GM04504 (cell line): ENCODE measurements around the gene SYDE1.

ENCODE experiments used
- DNase-seq: peaks from one replicate; pipeline ENCODE4 v3.0.0-alpha.2; 2012; ENCODE audit warnings: low read depth

The SYDE1 gene

GRCh38 chr19:15124572-15125231, 17.5 kb downstream of the SYDE1 start:
- DNase-seq = no peak

- DNase-seq = peak; percentile 93
Observed at GRCh38 chr19:15125232-15126067, 18.2 kb downstream of the SYDE1 start.

- no peak for DNase-seq
Observed at GRCh38 chr19:15126131-15126910, 19.1 kb downstream of the SYDE1 start.

GRCh38 chr19:15128162-15128770, 21.1 kb downstream of the SYDE1 start:
- no peak for DNase-seq

GRCh38 chr19:15129856-15130585, 22.8 kb downstream of the SYDE1 start:
- no peak for DNase-seq

- no peak for DNase-seq
Observed at GRCh38 chr19:15136234-15136954, 29.2 kb downstream of the SYDE1 start.

- no peak for DNase-seq
Observed at GRCh38 chr19:15137777-15138176, 30.6 kb downstream of the SYDE1 start.

- DNase-seq = no peak
Observed at GRCh38 chr19:15138427-15138826, 31.2 kb downstream of the SYDE1 start.

- no peak for DNase-seq
Observed at GRCh38 chr19:15141143-15141542, 33.9 kb downstream of the SYDE1 start.

GRCh38 chr19:15142313-15142712, 35.1 kb downstream of the SYDE1 start:
- DNase-seq = no peak

GRCh38 chr19:15144046-15144646, 36.9 kb downstream of the SYDE1 start:
- DNase-seq = no peak

GRCh38 chr19:15147090-15147489, 39.9 kb downstream of the SYDE1 start:
- no peak for DNase-seq

GRCh38 chr19:15149737-15150136, 42.5 kb downstream of the SYDE1 start:
- DNase-seq = no peak

GRCh38 chr19:15154002-15154612, 46.9 kb downstream of the SYDE1 start:
- no peak for DNase-seq

- DNase-seq = no peak
Observed at GRCh38 chr19:15155296-15155695, 48.1 kb downstream of the SYDE1 start.

- DNase-seq = no peak
Observed at GRCh38 chr19:15156391-15156790, 49.2 kb downstream of the SYDE1 start.

GRCh38 chr19:15159251-15159650, 52.0 kb downstream of the SYDE1 start:
- no peak for DNase-seq

GRCh38 chr19:15161028-15161984, 54.1 kb downstream of the SYDE1 start:
- DNase-seq = no peak
